Progenitor cell of endocrine pancreas (in vitro differentiated cells): ENCODE measurements around the gene CRIP2. TPM values are rescaled to one million over a fixed set of nuclear protein-coding genes. Genes with fewer than 3 reads are reported as not detected.

Experiments
- DNase-seq: peaks from one replicate; pipeline ENCODE4 v3.0.0; 2021; ENCODE audit warnings: low spot score; ENCODE audit not compliant: unreplicated experiment
- H3K27ac Mint-ChIP-seq: 2 replicates; pipeline ENCODE4 v1.8.0; 2021; ENCODE audit warnings: mild to moderate bottlenecking, moderate library complexity, mixed read lengths
- H3K27me3 Mint-ChIP-seq: 2 replicates; pipeline ENCODE4 v1.8.0; 2021; ENCODE audit warnings: mixed read lengths
- H3K36me3 Mint-ChIP-seq: 2 replicates; pipeline ENCODE4 v1.8.0; 2022; ENCODE audit warnings: mixed read lengths; ENCODE audit not compliant: insufficient read depth
- H3K4me1 Mint-ChIP-seq: 2 replicates; pipeline ENCODE4 v1.8.0; 2021; ENCODE audit warnings: low read depth, mixed read lengths
- H3K4me3 Mint-ChIP-seq: 2 replicates; pipeline ENCODE4 v1.8.0; 2021; ENCODE audit warnings: low read depth, mild to moderate bottlenecking, moderate library complexity, mixed read lengths
- H3K9me3 Mint-ChIP-seq: 2 replicates; pipeline ENCODE4 v1.8.0; 2021; ENCODE audit warnings: low read depth, mixed read lengths
- CTCF ChIP-seq: fragments of 200-600 bp; sonication (generic); IDR thresholded peaks from one replicate; pipeline ENCODE4 v1.5.0; 2021; ENCODE audit warnings: antibody characterized with exemption, mild to moderate bottlenecking; ENCODE audit not compliant: unreplicated experiment
- total RNA-seq: library from RNA; stranded (reverse); gene quantifications from 2 replicates; pipeline ENCODE4 v1.2.1, GENCODE V29; 2021

Gene CRIP2
- total RNA-seq, 1 donor from 2014 or later: 19.6 TPM

DNA sequence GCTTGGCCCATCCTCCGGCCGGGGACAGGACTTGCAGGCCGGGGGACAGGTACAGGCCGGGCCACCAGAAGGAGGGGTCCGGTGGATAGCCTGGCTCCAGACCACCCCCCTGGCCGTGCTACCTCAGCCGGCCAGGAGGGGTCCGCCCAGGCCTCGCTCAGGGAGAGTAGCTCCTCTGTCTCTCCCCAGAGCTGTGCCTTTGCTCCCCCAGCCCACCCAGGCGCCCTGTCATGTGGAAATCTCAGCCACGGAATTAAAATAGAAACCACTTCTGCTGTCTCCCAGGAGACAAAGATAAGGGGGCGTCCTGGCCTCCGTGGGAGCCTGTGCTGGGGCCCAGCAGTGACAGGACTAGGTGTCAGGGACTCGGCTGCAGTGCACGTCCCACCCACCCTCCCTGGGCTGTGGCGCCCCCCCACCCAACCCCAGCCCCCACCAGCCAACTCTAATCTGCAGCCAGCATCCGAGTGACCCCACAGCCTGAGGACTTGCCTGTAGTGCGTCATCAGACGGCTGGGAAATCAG lies 3.3 kb upstream of the CRIP2 start:
- H3K27me3 Mint-ChIP-seq: no peaks in the 10 kb centered on the region
- no peak overlapping the region for H3K27ac Mint-ChIP-seq
- H3K4me1 Mint-ChIP-seq: no peaks in the 10 kb centered on the region
- H3K9me3 Mint-ChIP-seq: no peaks in the 10 kb centered on the region
- peak; percentile 33 for TF ChIP-seq CTCF
- no peak overlapping the region for H3K4me3 Mint-ChIP-seq
- peaks cover 1% of the 10 kb centered on the region for H3K36me3 Mint-ChIP-seq
- DNase-seq: no peak

GRCh38 chr14:105471823-105472485 lies 2.7 kb upstream of the CRIP2 start:
- Mint-ChIP-seq H3K4me3 (no peak overlapping the region), H3K27me3 (no peaks in the 10 kb centered on the region), H3K4me1 (no peaks in the 10 kb centered on the region), H3K36me3 (peaks cover 1% of the 10 kb centered on the region), H3K9me3 (no peaks in the 10 kb centered on the region), H3K27ac (no peak overlapping the region)
- DNase-seq: no peak
- TF ChIP-seq CTCF: no peak

DNA sequence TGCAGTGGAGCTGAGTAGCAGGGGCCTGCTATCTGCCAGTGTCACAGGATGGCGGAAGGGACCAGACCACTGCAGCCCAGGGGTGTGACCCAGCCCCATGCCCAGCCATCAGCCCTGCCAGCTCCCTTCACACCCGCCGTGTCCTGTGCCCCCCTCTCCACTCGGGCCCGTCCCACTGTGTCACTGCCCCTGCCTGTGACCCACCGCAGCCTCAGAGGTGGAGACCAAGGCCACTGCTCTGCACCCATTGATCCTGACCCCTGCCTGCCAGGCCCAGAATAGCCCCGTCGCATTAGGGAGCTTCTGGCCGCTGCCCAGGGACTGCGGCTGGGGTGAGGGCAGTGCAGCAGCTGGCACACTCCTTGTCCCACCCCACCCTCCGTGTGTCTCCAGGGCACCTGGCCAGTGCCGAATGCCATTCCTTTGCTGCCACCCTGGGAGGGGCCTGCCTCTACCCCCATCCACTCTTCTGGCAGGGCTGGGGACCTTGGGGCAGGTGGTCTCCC lies 2.1 kb upstream of the CRIP2 start:
- Mint-ChIP-seq H3K27ac (no peak overlapping the region), H3K4me3 (no peak overlapping the region), H3K4me1 (no peaks in the 10 kb centered on the region), H3K27me3 (peaks cover 5% of the 10 kb centered on the region), H3K36me3 (peaks cover 1% of the 10 kb centered on the region), H3K9me3 (no peaks in the 10 kb centered on the region)
- no peak for TF ChIP-seq CTCF
- no peak for DNase-seq

DNA sequence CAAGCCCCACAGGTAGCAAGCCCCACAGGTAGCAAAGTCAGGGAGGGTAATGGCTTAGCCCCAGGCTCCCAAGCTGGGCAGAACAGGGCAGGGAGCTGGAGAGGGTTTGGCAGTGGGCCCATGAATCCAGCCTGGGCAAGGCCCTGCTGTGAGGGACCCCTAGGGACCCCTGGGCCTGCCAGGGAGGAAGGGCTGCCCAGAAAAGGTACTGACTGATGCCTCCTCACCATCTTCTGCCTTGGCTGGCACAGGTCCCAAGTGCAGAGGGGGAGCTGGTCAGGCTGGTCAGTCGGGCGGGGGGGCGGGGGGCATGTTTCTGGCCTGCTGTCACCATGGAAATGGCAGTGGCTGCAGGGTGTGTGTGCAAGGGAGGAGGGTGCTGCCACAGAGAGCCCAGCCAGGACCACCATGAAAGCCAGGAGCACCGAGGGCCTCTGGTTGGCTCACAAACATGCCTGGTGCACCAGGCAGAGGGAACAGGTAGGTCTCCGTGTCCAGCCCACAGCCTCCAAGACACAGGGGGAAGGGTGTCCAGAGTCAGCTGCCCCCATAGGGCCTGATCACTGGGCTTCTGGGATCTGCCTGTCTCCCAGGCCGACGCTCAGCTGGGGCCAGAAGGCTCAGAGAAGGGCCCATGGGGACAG lies 1.5 kb upstream of the CRIP2 start:
- H3K4me3 Mint-ChIP-seq: peak overlapping the region; percentile 44
- peaks cover 5% of the 10 kb centered on the region for H3K27me3 Mint-ChIP-seq
- no peak overlapping the region for H3K27ac Mint-ChIP-seq
- TF ChIP-seq CTCF: no peak
- DNase-seq: no peak
- H3K9me3 Mint-ChIP-seq: no peaks in the 10 kb centered on the region
- H3K36me3 Mint-ChIP-seq: peaks cover 1% of the 10 kb centered on the region
- no peaks in the 10 kb centered on the region for H3K4me1 Mint-ChIP-seq

- H3K27ac Mint-ChIP-seq: no peak overlapping the region
- no peaks in the 10 kb centered on the region for H3K4me1 Mint-ChIP-seq
- H3K4me3 Mint-ChIP-seq: peak overlapping the region; percentile 60
- H3K36me3 Mint-ChIP-seq: peaks cover 1% of the 10 kb centered on the region
- TF ChIP-seq CTCF: no peak
- peak; percentile 95 for DNase-seq
- H3K9me3 Mint-ChIP-seq: no peaks in the 10 kb centered on the region
- peaks cover 5% of the 10 kb centered on the region for H3K27me3 Mint-ChIP-seq
These were observed 741 bp upstream of the CRIP2 start for GRCh38 chr14:105473677-105474482.
